HL-60 (cell line): Measurements from ENCODE around the gene NME7.

ENCODE experiments used
- DNase-seq, 2 experiments: peaks; one replicate each; pipeline ENCODE4 v3.0.0-alpha.2; 2010 to 2020; ENCODE audit warnings: low read depth in 1 of 2, low spot score in 1 of 2
- H3K27ac ChIP-seq: fragments of 250-450 bp; sonication (Bioruptor Pico); replicated peaks from 2 replicates; pipeline ENCODE4 v1.5.1; 2020; ENCODE audit warnings: mild to moderate bottlenecking, moderate library complexity
- H3K27me3 ChIP-seq: fragments of 250-450 bp; sonication (Bioruptor Pico); 2 replicates; pipeline ENCODE4 v1.5.1; 2021; ENCODE audit warnings: mild to moderate bottlenecking, moderate library complexity; ENCODE audit not compliant: insufficient read depth, poor library complexity, severe bottlenecking
- H3K4me3 ChIP-seq: replicated peaks from 2 replicates; pipeline ENCODE4 v1.5.1; 2011; ENCODE audit warnings: mild to moderate bottlenecking, control low read depth, low read length; ENCODE audit not compliant: insufficient read depth
- CTCF ChIP-seq: IDR thresholded peaks from one replicate; pipeline ENCODE4 v1.5.1; 2011; ENCODE audit warnings: low read length, control low read depth, inconsistent platforms; ENCODE audit not compliant: insufficient read depth
- GABPA ChIP-seq: IDR thresholded peaks from 2 replicates; pipeline ENCODE4 v1.6.1; 2012; ENCODE audit warnings: low read depth
- POLR2AphosphoS5 ChIP-seq: IDR thresholded peaks from 2 replicates; pipeline ENCODE4 v1.6.1; 2012; ENCODE audit warnings: low read depth
- REST ChIP-seq: IDR thresholded peaks from 2 replicates; pipeline ENCODE4 v1.6.1; 2012; ENCODE audit warnings: low read depth; ENCODE audit not compliant: insufficient replicate concordance
- SPI1 ChIP-seq: IDR thresholded peaks from 2 replicates; pipeline ENCODE4 v1.6.1; 2012; ENCODE audit warnings: low read depth, mild to moderate bottlenecking, borderline replicate concordance

Gene NME7

GRCh38 chr1:169111472-169111871, 256.1 kb downstream of the NME7 start:
- Histone ChIP-seq H3K4me3 (no peak overlapping the region), H3K27ac (no peak overlapping the region)
- DNase-seq = no peak

GRCh38 chr1:169110689-169111447, 256.7 kb downstream of the NME7 start:
- Histone ChIP-seq H3K4me3 (no peak overlapping the region), H3K27me3 (peaks cover 5% of the 10 kb centered on the region), H3K27ac (no peak overlapping the region)
- no peak for DNase-seq
- TF ChIP-seq POLR2AphosphoS5 (no peak), SPI1 (no peak), CTCF (no peak), REST (no peak), GABPA (no peak)

More at GRCh38 chr1:169111472-169111871, 256.1 kb downstream of the NME7 start:
- TF ChIP-seq CTCF (no peak), SPI1 (no peak), GABPA (no peak)
- H3K27me3 ChIP-seq = peaks cover 5% of the 10 kb centered on the region

GRCh38 chr1:169110236-169110635, 257.4 kb downstream of the NME7 start:
- no peak for DNase-seq
- no peak overlapping the region for H3K27ac ChIP-seq

More at GRCh38 chr1:169110236-169110635, 257.4 kb downstream of the NME7 start:
- Histone ChIP-seq H3K27me3 (peaks cover 11% of the 10 kb centered on the region), H3K4me3 (no peak overlapping the region)
- TF ChIP-seq REST = no peak
- TF ChIP-seq POLR2AphosphoS5 = no peak
- no peak for TF ChIP-seq CTCF
- no peak for TF ChIP-seq GABPA
- no peak for TF ChIP-seq SPI1
